Thyroid gland (tissue), 4 donors: ENCODE measurements around the gene P2RX6. TPM values are rescaled to one million over a fixed set of nuclear protein-coding genes. Genes with fewer than 3 reads are reported as not detected.

Experiments used
- DNase-seq, 2 donors: peaks; one replicate each; pipeline ENCODE4 v3.0.0-alpha.2; 2019
- H3K27ac ChIP-seq, 3 donors: fragments of 200-600 bp; sonication (generic); 1 replicate in 2 of 3; 2 replicates in 1 of 3; pipeline ENCODE4 v1.5.1; 2016 to 2019; ENCODE audit warnings: mild to moderate bottlenecking in 1 of 3, moderate library complexity in 1 of 3
- H3K27me3 ChIP-seq: fragments of 200-600 bp; sonication (generic); one replicate; pipeline ENCODE4 v1.5.1; 2019
- H3K36me3 ChIP-seq, 2 donors: fragments of 200-600 bp; sonication (generic); one replicate each; pipeline ENCODE4 v1.5.1; 2016 to 2019
- H3K4me1 ChIP-seq, 2 donors: fragments of 200-600 bp; sonication (generic); one replicate each; pipeline ENCODE4 v1.5.1; 2017 to 2019
- H3K4me3 ChIP-seq, 3 donors: fragments of 200-600 bp; sonication (generic); replicated peaks in 1 of 3; 1 replicate in 2 of 3; 2 replicates in 1 of 3; pipeline ENCODE4 v1.5.1; 2016; ENCODE audit warnings: mild to moderate bottlenecking in 1 of 3
- H3K9me3 ChIP-seq: fragments of 200-600 bp; sonication (generic); one replicate; pipeline ENCODE4 v1.5.1; 2017
- POLR2A ChIP-seq, 2 donors: fragments of 450-650 bp; IDR thresholded peaks; one replicate each; pipeline ENCODE4 v1.6.1; 2017; ENCODE audit warnings: antibody characterized with exemption in 2 of 2, mild to moderate bottlenecking in 2 of 2, moderate library complexity in 1 of 2
- WGBS, 2 donors: methylation state at CpG; one replicate each; pipeline ENCODE4 v1.1.5; 2017; 5-methylcytosine and 5-hydroxymethylcytosine counted together
- intact Hi-C: fragments of 100-400 bp; cut with DNase I; formaldehyde crosslinking; loops from one replicate; pipeline ENCODE4 v1.15.1; 2023
- total RNA-seq, 4 donors: library from RNA; depleted of rRNA; stranded (reverse); fragments of >200 nt; gene quantifications; one replicate each; pipeline ENCODE4 v1.2.3, GENCODE V29; 2016
- TF ChIP-seq, protein P1 (sequence below), 6 experiments: fragments of 200-600 bp in 3 of 6; fragments of 450-650 bp in 3 of 6; sonication (generic) in 3 of 6; IDR thresholded peaks; one replicate each; pipeline ENCODE4 v1.5.1; 2016 to 2019; ENCODE audit warnings: antibody characterized with exemption in 6 of 6, mild to moderate bottlenecking in 2 of 6, inconsistent platforms in 1 of 6, moderate library complexity in 1 of 6

Gene P2RX6
- total RNA-seq, 4 donors from 2014 or later, result 0.40 TPM; not detected in 3

DNA sequence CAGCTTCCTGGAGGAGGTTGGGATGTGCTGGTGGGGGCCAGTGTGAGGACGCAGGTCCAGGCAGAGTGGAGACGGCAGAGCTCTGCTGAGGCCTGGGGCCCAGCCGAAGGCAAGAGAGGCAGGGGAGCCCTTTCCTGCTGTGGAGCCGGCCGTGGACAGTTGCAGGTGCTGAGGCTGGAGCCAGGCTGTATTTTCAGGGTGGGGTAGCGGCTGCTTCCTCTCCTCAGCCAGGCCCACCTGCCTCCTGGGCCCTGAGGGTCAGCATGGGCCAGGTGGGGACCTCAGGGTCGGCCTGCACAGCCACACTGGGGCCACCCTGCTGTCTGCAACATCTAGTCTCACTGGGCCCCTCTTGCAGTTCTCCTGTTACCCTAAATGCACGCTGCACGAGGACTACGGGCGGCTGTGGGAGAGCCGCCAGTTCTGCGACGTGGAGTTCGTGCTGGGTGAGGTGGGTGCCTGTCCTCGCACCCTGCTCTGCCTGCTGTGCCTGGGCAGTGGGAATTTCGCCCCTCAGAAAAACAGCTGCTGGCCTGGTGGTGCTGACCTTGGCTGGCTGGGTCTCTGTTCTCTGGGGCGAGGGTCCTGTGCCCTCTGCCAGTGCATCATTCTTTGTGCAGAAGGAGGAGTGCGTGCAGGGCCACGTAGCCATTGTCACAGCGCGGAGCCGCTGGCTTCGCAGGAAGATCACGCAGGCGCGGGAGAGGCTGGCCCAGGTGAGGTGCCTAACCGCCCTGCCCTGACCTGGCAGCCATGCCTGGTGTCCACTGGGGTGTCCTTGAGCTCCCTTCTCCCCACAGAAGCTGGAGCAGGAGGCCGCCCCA lies 21.4 kb upstream of the P2RX6 start:
- Histone ChIP-seq H3K4me1 (no peaks in the 10 kb centered on the region), H3K27me3 (no peaks in the 10 kb centered on the region), H3K4me3 (no peak overlapping the region), H3K9me3 (no peaks in the 10 kb centered on the region), H3K27ac (no peak overlapping the region), H3K36me3 (peaks cover 17 to 29% of the 10 kb centered on the region in 2 donors)
- DNase-seq, result no peak
- no peak for TF ChIP-seq POLR2A (IDR thresholded peaks at IDR 0.05)
- TF ChIP-seq, protein P1, sequence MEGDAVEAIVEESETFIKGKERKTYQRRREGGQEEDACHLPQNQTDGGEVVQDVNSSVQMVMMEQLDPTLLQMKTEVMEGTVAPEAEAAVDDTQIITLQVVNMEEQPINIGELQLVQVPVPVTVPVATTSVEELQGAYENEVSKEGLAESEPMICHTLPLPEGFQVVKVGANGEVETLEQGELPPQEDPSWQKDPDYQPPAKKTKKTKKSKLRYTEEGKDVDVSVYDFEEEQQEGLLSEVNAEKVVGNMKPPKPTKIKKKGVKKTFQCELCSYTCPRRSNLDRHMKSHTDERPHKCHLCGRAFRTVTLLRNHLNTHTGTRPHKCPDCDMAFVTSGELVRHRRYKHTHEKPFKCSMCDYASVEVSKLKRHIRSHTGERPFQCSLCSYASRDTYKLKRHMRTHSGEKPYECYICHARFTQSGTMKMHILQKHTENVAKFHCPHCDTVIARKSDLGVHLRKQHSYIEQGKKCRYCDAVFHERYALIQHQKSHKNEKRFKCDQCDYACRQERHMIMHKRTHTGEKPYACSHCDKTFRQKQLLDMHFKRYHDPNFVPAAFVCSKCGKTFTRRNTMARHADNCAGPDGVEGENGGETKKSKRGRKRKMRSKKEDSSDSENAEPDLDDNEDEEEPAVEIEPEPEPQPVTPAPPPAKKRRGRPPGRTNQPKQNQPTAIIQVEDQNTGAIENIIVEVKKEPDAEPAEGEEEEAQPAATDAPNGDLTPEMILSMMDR (IDR thresholded peaks at IDR 0.05), result no peak
- WGBS, 2 donors, result 95 to 97% methylated on average over 16 to 25 of the region's 29 CpGs
- intact Hi-C loops, result no loop called here

- peaks cover 19 to 29% of the 10 kb centered on the region in 2 donors for H3K36me3 ChIP-seq
- H3K27ac ChIP-seq, result no peak overlapping the region
- no peak overlapping the region for H3K4me3 ChIP-seq
- DNase-seq, result no peak
- H3K27me3 ChIP-seq, result no peaks in the 10 kb centered on the region
- no peaks in the 10 kb centered on the region for H3K4me1 ChIP-seq
- no peak for TF ChIP-seq POLR2A (IDR thresholded peaks at IDR 0.05)
- TF ChIP-seq, protein P1 (IDR thresholded peaks at IDR 0.05), result no peak
- WGBS, 2 donors, result 94 to 95% methylated on average over 23 to 25 of the region's 30 CpGs
- intact Hi-C loops, result no loop called here
- H3K9me3 ChIP-seq, result no peaks in the 10 kb centered on the region
Measured at GRCh38 chr22:20994128-20994901, 20.6 kb upstream of the P2RX6 start.

DNA sequence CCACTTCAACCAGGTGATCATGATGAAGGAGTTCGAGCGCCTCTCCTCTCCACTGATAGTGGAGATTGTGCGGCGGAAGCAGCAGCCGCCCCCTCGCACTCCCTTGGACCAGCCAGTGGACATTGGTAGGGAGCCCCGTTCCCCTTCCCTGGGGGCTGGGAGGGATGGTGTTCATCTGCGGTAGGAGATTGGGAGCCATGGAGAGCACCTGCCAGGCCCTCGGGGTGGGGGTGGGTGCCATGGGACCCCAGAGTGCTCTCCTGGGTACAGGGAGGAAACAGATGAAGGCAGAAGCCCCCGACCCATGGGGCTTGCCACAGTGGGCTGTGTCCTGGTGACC lies 20.1 kb upstream of the P2RX6 start:
- Histone ChIP-seq H3K27me3 (no peaks in the 10 kb centered on the region), H3K4me3 (no peak overlapping the region), H3K27ac (no peak overlapping the region), H3K36me3 (peaks cover 24 to 32% of the 10 kb centered on the region in 2 donors), H3K4me1 (peaks cover 0 to 4% of the 10 kb centered on the region in 2 donors), H3K9me3 (no peaks in the 10 kb centered on the region)
- intact Hi-C loops, result no loop called here
- TF ChIP-seq POLR2A (IDR thresholded peaks at IDR 0.05), result no peak
- TF ChIP-seq, protein P1 (IDR thresholded peaks at IDR 0.05), result no peak
- WGBS, 2 donors, result 87 to 93% methylated on average over 5 to 10 of the region's 10 CpGs
- DNase-seq, result no peak

GRCh38 chr22:20995329-20996030 lies 19.5 kb upstream of the P2RX6 start:
- WGBS, 2 donors, result 90 to 93% methylated on average over 12 to 20 of the region's 23 CpGs
- H3K9me3 ChIP-seq, result no peaks in the 10 kb centered on the region
- H3K36me3 ChIP-seq, result peaks cover 27 to 32% of the 10 kb centered on the region in 2 donors

More at GRCh38 chr22:20995329-20996030, 19.5 kb upstream of the P2RX6 start:
- Histone ChIP-seq H3K27me3 (no peaks in the 10 kb centered on the region), H3K27ac (no peak overlapping the region), H3K4me3 (no peak overlapping the region), H3K4me1 (peaks cover 1 to 11% of the 10 kb centered on the region in 2 donors)
- intact Hi-C loops, result no loop called here
- TF ChIP-seq, protein P1 (IDR thresholded peaks at IDR 0.05), result no peak
- TF ChIP-seq POLR2A (IDR thresholded peaks at IDR 0.05), result no peak
- no peak for DNase-seq
